Islet precursor cell (in vitro differentiated cells): Measurements from ENCODE around the gene IQSEC1.

ENCODE experiments used
- DNase-seq: peaks from one replicate; pipeline ENCODE4 v3.0.0-alpha.2; 2018

Gene IQSEC1

DNA sequence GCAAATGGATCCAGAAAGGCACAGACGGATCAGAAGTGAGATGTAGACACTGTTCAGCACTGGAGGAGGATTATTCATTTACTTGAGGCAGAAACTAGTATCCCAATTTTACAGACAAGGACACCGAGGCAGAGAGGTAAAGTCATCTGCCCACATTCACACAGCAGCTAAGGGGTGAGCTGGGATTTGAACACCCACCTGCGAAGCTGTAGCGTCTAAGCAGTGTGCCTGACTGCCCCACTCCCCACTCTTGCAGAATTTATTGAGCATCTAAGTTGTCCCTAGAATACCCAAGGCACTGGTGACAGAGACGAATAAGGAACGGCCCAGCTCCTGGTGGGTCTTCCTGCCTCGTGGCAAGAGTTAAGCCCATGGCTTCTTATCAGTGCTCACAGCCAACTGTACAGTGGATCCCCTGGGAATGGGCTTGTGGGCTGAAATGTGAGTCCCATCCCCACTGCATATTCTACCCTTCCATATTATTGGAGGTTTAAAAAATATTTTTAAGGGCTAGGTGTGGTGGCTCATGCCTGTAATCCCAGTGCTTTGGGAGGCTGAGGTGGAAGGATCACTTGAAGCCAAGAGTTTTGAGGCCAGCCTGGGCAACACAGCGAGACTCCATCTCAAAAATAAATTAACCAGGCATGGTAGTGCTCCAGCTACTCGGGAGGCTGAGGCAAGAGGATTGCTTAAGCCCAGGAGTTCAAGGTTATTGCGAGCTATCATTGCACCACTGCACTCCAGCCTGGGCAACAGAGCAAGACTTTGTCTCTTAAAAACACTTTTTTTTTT, 77.6 kb downstream of the IQSEC1 start:
- no peak for DNase-seq

DNA sequence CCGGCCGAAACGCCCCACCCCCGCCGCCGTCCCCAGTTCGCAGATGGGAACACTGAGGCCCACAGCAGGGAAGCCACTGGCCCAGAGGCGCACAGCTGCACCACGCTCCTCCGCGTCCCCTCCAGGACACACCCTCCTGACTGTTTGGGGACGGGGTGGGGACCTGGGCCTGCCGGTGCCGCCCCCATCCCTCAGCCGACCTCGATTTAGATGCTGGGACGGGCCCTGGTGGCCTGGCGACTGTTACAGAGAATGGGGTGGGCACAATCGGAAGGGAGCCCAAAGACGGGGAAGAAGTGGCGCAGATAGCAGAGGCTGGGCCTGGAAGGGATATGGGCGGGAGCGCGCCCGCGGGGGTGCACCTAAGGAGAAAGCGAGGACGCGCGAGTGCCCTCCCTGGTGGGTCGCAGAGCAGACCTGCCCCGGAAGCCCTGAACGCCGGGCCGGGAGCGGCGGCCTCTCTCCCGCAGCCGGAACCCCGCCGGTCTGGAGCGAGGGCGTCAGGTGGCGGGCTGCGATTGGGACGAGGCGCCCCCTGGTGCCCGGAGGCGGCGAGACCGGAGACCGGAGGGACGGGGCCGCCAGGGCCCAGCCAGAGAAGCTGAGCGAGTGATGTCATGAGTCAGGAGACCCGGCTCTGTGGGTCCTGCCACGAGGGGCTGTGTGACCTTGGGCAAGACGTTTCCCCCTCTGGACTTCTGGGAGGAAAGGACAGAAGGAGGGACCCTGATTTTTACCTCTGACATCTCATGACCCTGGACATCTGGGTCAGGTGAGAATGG, 78.4 kb downstream of the IQSEC1 start:
- DNase-seq: peak; percentile 97

GRCh38 chr3:12994357-12994606, 78.9 kb downstream of the IQSEC1 start:
- DNase-seq: no peak

DNA sequence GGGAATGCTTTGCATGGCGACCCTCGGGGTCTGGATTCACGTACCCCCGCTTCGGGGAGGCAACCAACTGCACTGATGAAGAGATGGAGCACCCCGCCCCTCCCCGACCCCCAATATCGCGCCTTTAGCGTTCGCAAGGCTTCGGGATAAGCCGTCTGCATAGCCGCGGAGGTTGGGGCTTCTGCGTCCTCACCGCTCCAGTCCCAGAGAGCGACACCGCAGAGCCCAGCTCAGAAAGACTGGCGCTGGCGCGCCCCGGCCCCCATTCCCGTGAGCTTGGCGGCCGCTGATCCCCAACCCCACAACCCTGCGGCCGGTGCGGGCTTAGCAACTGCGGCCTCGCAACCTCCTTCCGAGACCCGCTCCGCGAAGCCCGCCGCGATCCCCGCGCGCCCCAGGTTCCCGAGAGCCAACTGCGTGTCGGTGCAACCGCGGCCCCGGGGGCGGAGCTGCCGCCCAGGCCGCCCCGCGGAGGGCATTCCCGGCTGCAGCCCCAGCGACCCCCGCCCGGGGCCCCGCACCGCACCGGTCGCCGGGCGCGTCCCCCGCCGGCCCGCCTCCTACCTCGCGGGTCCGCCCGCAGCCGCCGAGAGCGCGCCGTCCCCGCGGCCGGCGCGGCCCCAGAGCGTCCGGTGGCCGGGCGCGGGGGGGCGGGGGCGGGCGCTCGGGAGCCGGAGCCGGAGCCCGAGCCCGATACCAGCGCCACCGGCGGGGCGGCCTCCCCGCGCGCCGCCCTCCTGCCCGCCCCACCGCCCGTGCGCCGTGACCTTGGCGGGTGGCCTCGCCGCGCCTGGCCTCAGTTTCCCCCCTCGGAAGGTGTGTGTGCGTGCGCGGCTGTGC, 79.5 kb downstream of the IQSEC1 start:
- DNase-seq: no peak

GRCh38 chr3:12992629-12993516, 80.4 kb downstream of the IQSEC1 start:
- peak; percentile 95 for DNase-seq

GRCh38 chr3:12991861-12992281, 81.4 kb downstream of the IQSEC1 start:
- no peak for DNase-seq

DNA sequence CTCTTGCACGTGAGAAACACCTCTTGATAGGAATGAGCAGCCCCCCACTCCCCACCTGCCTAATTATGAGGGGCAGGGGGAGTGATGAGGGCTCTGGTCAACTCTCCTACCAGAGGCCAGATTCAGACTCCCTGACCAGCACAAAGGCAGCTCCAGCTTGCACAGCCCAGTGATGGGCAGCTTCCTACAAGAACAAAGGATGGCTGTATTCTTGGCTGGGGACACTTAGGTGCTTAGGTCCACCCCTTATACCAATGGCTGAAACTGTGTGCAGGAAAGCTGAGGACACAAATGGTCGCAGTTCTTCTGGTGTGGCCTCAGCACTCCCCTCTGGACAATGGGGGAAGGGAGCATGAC, 81.8 kb downstream of the IQSEC1 start:
- no peak for DNase-seq

DNA sequence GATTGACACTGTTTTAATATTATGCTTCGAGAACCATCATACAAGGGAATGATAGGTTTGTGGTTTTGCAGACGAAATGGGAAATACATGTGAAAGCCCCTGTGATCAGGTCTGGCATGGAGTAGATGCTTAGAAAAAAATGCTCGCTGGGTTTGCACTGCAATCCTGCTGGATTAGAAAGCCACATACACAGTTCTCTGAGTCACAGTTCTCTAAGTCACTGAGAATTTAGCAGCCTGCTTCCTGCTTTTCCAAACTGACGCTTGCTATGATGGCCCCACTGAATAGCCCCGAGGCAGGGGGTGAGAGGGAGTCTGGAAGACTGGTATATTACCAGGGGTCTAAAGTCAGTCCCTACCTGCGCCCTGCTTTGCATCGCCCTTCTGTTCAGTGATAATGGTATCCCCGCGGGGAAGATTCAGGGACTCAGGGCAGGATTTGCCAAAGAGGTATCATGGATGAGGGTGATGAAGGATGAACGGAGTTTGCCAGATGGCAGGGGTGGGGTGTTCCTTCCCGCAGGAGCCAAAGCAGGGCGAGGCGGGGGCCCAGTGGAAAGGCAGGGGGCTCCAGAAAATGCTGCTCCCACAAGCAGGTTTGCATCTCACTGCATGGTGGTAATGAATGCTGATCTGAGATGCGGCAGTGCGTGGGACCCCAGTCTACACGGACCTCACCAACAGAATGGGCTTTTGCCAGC, 82.3 kb downstream of the IQSEC1 start:
- DNase-seq: peak; percentile 87

- DNase-seq: peak; percentile 77
Measured at GRCh38 chr3:12990306-12990705, 82.9 kb downstream of the IQSEC1 start.

DNA sequence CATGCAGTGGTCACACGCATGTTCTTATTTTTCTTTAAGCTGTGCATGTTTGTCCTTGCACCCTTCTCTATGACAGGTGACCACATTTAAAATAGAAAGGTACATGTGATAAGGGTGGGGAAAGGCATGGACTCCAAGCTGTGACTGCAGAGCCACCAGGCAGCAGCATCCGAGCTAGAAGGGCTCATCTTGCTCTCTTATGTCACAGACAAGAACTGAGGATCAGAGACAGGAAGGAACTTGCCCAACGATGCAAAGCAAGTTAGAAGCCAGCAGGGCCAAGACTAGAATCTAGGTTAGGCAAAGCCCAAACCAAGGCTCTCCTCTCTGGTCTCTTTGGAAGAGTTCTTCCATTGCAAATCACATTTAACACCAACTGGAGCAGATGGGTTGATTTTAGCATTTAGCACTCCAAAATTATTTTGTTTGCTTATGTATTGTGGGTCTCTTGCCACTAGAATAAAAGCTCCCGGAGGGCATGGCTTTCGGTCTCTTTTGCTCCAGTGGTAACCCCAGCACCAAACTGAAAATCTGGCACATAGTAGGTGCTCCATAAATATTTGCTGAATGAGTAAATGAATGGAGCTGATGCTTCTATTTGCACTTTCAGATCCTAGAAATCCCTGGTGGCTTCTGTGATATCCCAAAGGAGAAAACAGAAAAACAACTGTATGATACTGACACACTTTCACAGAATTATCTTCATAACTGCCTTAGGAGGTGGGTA, 84.3 kb downstream of the IQSEC1 start:
- DNase-seq: no peak

GRCh38 chr3:12987602-12988001, 85.6 kb downstream of the IQSEC1 start:
- DNase-seq: no peak

GRCh38 chr3:12986986-12987385, 86.2 kb downstream of the IQSEC1 start:
- peak; percentile 77 for DNase-seq

DNA sequence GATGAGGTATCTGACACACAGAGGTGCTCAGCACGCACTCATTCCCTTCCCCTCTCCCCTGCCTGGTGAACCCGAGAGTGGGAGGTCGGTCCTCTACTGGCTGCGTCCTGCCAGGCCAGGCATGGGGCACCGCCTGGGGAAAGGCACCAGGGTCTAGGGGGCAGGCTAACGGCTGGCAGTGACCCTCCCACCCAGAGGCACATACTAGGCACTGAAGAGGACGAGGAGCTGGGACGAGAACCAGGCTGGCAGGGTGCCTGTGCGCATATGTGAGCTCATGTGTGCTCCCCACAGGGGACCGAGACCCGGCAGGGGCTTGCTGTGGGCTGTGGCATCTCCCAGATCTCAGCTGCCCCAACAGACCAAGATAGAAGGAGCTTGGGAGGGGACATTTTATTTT, 86.7 kb downstream of the IQSEC1 start:
- no peak for DNase-seq

GRCh38 chr3:12986031-12986430, 87.2 kb downstream of the IQSEC1 start:
- DNase-seq: no peak

GRCh38 chr3:12985148-12985547, 88.1 kb downstream of the IQSEC1 start:
- DNase-seq: no peak

GRCh38 chr3:12984023-12984823, 89.0 kb downstream of the IQSEC1 start:
- peak; percentile 88 for DNase-seq

GRCh38 chr3:12983319-12983718, 89.9 kb downstream of the IQSEC1 start:
- no peak for DNase-seq

DNA sequence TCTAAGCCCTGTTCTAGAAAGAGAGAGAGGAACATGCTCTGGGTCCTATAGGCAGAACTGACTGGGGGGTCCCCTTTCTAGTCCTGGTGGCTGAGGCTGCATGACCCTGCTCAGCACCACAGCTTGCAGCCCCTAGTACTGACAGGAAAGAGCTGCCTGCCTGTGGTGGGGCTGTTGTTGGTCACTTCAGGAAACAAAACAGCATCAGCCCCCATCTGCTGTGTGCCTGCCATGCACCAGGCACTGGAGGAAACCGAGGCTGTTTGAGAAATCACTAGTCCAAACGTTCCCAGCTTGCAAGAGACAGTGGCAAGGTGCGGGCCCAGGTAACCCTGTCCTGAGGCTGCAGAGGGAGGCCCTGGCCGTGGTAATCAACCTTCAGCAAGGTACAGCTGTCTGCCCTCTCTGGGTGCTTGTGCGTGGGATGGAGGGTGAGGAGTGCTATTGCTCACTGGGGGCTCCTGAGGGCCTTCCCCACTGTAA, 90.6 kb downstream of the IQSEC1 start:
- no peak for DNase-seq

DNA sequence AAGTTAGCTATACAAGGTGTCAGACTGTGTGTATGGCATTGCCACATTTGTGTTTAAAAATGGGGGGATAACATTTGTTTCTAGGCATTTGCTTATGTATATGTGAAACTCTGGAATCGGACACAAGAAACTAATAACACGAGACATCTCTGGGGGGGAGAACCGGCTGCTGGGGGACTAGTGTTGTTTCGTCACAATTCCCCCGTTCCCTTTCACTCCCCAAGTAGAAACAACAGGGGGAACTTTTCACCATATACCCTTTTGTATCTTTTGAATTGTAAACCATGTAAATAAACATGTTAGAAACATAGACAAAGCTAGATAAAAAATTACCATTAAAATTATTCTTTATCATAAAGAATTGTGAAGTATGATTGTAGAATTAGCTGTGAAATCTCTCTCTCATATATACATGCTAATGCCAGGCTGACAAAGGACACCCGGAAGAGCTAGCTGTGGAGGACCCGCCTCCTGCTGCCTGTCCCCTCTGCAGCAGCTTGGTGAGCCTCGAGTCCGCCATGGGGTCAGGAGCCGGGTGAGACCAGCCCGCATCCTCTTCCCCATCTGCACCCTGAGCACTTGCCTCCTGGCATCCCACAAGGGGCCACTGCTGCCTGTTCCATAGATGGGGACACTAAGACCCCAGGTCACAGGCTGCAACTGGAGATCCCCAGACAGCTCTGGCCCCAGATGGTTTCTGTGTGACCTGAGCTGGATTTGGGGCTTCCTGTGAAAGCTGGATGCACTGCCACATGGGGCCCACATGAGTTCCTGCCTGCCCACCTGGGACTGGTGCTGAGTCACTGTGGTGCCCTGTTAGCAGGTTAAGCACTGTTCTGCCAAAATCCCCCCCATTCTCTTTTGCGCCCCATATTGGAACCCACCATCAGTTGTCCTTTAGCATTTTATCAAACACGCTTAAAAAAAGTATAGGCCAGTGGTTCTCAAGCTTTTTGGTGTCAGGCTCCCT, 91.6 kb downstream of the IQSEC1 start:
- DNase-seq: no peak
